Right lung (tissue), 10 donors: ENCODE results near the gene CCRL2. TPM values are rescaled to one million over a fixed set of nuclear protein-coding genes. Genes with fewer than 3 reads are reported as not detected.

ENCODE experiments used
- DNase-seq, 2 donors: peaks; one replicate each; pipeline ENCODE4 v3.0.0-alpha.2; 2013
- long read RNA-seq, 8 donors: transcript quantifications; one replicate each; lab custom pipeline, GENCODE V29; 2026
- polyA plus RNA-seq, 5 donors: library from polyadenylated mRNA; unstranded; fragments of 120-200 nt; gene quantifications; one replicate each; pipeline versions ENCODE4 v1.2.1 to v1.2.3, GENCODE V29; 2013; ENCODE audit warnings: inconsistent platforms in 1 of 5, low replicate concordance in 1 of 5; ENCODE audit not compliant: insufficient read length in 5 of 5, insufficient read depth in 1 of 5

Gene CCRL2, protein sequence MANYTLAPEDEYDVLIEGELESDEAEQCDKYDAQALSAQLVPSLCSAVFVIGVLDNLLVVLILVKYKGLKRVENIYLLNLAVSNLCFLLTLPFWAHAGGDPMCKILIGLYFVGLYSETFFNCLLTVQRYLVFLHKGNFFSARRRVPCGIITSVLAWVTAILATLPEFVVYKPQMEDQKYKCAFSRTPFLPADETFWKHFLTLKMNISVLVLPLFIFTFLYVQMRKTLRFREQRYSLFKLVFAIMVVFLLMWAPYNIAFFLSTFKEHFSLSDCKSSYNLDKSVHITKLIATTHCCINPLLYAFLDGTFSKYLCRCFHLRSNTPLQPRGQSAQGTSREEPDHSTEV
- polyA plus RNA-seq, result 1 to 10 TPM; 3.6 to 5.7 (median 4.1) TPM
- long read RNA-seq, donor 1, partial matches to known transcripts, result 0 of 2 reads
- long read RNA-seq, donor 1, other reads (novel, unspliced or antisense), result 0 of 2 reads
- long read RNA-seq, donor 2, partial matches to known transcripts, result 0 of 2 reads
- long read RNA-seq, donor 2, other reads (novel, unspliced or antisense), result 0 of 2 reads
- long read RNA-seq, donor 3, partial matches to known transcripts, result 0 of 6 reads
- long read RNA-seq, donor 3, other reads (novel, unspliced or antisense), result 5 of 6 reads
- long read RNA-seq, donor 4, partial matches to known transcripts, result 0 of 2 reads
- long read RNA-seq, donor 4, other reads (novel, unspliced or antisense), result 0 of 2 reads
- long read RNA-seq, donor 5, transcript CCRL2-202 (2 exons, 1,796 nt), result major isoform, 6 of 9 reads
- long read RNA-seq, donor 5, partial matches to known transcripts, result 0 of 9 reads
- long read RNA-seq, donor 5, other reads (novel, unspliced or antisense), result 0 of 9 reads
- long read RNA-seq, donor 6, partial matches to known transcripts, result 0 of 7 reads
- long read RNA-seq, donor 6, other reads (novel, unspliced or antisense), result 0 of 7 reads
- long read RNA-seq, donor 7, partial matches to known transcripts, result 0 of 1 reads
- long read RNA-seq, donor 7, other reads (novel, unspliced or antisense), result 0 of 1 reads
- long read RNA-seq, donor 8, result 0 reads

DNA sequence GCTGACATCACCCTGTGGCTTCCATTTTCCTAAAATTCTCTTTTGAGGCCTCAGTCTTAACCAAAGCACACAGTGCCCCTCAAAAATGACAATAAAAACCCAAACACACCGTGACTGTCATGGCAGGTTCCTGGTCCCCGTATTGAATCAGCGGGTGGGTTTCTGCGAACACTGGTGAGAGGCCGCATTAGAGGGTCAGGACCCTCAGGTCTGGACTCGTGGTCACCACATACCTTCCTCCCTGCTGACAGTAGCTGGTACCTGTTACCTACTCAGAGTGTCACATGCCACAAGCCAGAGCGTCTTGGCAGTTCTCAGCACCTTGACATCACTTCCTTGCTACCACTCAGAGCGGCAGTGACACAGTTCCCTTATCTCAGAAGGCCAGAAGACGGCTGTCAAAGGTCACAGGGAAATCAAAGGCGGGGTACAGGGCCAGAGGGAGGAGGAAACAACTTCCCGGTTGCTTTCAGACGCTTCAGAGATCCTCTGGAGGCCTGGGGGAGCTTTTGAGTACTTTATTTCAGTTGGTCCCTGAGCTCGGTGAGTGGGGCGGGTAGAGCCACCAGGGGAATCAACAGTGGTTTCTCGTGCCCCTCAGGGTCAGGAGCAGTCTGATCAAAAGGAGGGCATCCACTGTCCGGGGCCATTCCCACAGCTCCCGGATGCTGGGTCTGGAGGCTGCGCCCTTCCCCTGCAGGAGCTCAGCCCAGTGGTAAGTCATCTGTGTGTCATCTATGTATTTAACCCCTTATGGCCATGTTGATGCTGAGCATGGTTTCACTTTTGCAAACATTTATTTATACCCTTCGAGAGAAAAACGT is at the start of gene CCRL2, which contains the start of gene CCR5AS:
Gene CCRL2, plus strand, starts transcription at position 472 of the 824 bp plus-strand sequence. CDS start 821 bp downstream, outside the sequence.
Gene CCR5AS, minus strand, starts transcription at position 279 of the 824 bp plus-strand sequence.
- DNase-seq, result peak in 1 of 2 donors; percentile 45

DNA sequence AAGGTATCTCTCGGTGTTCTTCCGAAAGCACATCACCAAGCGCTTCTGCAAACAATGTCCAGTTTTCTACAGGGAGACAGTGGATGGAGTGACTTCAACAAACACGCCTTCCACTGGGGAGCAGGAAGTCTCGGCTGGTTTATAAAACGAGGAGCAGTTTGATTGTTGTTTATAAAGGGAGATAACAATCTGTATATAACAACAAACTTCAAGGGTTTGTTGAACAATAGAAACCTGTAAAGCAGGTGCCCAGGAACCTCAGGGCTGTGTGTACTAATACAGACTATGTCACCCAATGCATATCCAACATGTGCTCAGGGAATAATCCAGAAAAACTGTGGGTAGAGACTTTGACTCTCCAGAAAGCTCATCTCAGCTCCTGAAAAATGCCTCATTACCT is 48.6 kb upstream of the CCRL2 start:
- DNase-seq, result no peak

DNA sequence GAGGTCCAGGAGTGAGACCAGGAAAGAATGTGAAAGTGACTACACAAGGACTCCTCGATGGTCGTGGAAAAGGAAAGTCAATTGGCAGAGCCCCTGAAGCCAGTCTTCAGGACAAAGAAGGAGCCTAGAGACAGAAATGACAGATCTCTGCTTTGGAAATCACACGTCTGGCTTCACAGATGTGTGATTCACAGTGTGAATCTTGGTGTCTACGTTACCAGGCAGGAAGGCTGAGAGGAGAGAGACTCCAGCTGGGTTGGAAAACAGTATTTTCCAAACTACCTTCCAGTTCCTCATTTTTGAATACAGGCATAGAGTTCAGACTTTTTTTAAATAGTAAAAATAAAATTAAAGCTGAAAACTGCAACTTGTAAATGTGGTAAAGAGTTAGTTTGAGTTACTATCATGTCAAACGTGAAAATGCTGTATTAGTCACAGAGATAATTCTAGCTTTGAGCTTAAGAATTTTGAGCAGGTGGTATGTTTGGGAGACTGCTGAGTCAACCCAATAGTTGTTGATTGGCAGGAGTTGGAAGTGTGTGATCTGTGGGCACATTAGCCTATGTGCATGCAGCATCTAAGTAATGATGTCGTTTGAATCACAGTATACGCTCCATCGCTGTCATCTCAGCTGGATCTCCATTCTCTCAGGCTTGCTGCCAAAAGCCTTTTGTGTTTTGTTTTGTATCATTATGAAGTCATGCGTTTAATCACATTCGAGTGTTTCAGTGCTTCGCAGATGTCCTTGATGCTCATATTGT is 47.1 kb upstream of the CCRL2 start:
- DNase-seq, result no peak

DNA sequence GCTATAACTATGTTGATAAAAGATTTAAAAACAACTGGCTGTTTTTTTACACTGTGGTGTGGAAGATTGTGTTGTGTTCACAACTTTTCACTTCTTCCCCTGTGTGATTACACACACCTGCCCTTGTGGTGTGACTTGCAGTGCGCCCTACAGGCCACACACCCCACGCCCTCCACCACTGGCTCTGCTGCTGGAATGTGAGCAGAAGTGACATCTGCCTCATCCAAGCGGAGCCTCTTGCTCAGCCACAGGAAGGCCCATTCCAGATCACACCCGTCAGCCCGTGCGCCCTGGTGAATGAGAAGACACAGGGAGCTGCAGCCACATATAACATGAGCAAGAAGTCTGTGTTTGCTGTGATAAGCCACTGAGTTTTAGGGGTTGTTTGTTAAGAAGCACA is 46.2 kb upstream of the CCRL2 start:
- DNase-seq, result no peak

DNA sequence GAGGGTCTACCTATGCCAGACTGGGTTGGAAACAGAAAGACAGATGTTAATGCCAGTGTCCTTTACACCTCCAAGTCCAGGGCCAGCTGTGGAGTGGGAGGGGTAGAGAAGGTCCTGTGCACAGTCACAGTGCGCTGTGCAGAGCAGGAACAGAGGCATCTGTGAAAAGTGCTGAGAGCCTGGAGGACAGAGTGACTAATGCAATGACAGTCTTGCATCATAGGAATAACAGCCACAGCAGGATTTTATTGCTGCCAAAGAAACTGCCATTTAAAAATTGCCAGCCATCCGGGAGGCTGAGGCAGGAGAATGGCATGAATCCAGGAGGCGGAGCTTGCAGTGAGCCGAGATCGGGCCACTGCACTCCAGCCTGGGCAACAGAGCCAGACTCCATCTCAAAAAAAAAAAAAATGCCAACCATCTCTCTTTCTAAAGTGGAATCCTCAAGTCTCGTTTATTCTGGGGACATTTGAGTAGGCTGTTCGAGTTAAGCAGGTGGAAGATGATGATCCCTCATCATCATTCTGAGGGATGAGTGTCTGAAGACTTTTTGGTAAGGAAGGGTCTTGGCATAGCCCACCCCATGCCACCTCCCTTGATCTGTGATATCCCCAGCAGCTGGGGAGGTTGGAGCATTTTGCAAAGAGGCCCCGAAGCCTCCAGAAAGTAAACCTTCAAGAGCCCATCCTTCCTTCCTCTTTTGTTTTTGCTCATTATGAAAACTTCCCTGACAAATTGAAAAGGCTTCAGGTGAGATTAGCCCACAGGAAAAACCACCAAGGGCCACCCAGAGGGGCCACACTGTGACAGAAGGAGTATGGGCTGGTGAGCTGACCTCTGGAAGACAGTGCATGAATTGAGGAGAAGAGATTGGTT is 45.4 kb upstream of the CCRL2 start:
- no peak for DNase-seq

DNA sequence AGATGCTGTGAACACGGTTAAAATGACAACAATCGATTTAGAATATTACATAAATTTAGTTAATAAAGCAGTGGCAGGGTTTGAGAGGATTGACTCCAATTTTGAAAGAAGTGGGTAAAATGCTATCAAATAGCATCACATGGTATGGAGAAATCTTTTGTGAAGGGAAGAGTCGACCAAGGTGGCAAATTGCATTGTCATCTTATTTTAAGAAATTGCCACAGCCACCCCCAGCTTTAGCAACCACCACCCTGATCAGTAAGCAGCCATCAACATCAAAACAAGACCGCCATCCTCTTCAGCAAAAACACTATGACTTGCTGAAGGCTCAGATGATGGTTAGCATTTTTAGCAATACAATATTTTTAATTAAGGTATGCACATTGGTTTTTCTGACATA is 42.0 kb upstream of the CCRL2 start:
- DNase-seq, result no peak

DNA sequence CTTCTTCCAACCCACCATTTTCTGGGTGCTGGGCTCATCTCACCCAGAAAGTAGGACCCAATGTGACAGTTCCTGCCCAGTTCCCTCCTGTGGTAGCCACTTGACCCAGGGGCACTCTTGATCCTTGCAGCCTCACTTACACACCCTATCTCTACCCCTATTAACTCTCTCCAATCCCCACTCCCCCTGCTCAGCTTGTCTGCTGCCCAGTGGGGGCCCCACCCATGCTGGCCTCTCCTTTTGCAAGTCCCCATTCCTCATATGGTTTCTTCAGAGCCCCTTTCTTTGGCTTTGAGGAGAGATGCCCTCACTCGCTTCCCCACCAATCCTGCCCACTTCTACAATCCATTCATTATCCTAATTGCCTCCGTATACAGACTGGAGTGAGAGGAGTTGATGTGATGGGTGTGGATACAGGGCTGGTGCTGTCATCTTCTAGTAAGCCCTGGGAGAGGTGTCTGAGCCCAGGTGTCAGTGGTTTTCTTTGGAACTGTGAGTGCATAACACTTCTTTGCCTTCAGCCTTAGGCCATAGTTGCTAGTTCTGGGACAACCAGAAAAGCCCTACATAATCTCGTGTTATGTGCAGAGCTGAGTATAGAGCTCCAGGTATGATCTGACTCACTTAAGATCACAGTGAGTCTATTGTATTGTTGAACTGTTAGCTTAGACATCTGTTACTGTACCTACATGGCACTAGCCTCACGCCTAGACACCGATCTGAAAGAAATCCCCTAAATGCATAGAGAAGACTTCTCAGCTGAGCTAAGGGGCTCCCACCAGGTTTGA is 41.1 kb upstream of the CCRL2 start:
- no peak for DNase-seq

DNA sequence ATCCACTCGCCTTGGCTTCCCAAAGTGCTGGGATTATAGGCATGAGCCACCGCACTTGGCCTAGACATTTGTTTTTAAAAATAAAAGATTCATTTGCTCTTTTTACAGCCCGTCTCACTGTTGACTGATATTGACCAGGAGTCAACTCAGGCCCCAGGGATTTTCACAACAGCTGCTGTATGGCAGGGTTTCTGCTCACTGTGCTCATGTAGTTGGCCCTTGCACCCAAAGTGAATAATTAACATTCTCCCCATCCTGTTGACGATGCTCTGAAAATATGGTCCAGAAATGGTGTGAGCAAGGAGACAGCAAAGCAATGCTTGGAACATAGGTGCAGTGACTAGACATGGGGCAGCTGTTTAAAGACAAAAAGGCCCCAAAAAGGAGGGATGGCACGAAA is 39.2 kb upstream of the CCRL2 start:
- no peak for DNase-seq

DNA sequence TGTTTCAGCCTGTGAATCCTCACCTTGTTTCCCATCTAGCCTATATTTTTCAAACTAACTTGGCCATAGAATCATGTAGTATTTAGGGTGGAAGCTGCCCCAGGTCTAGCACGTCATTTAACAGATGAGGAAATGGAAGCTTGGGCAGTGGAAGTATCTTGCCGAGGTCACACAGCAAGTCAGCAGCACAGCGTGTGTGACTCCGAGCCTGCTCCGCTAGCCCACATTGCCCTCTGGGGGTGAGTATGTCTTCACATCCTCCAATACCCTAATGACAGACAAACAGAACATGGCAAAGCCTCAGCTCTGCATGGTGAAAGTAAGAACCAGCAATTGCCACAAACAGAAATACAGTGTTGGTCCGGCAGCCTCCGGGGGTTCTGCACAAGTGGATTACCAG is 38.5 kb upstream of the CCRL2 start:
- no peak for DNase-seq

DNA sequence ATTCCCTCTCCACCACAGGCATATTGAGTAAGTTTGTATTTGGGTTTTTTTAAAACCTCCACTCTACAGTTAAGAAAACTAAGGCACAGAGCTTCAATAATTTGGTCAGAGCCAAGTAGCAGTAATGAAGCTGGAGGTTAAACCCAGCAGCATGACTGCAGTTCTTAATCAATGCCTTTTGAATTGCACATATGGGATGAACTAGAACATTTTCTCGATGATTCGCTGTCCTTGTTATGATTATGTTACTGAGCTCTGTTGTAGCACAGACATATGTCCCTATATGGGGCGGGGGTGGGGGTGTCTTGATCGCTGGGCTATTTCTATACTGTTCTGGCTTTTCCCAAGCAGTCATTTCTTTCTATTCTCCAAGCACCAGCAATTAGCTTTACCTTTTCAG is 37.9 kb upstream of the CCRL2 start:
- DNase-seq, result no peak

DNA sequence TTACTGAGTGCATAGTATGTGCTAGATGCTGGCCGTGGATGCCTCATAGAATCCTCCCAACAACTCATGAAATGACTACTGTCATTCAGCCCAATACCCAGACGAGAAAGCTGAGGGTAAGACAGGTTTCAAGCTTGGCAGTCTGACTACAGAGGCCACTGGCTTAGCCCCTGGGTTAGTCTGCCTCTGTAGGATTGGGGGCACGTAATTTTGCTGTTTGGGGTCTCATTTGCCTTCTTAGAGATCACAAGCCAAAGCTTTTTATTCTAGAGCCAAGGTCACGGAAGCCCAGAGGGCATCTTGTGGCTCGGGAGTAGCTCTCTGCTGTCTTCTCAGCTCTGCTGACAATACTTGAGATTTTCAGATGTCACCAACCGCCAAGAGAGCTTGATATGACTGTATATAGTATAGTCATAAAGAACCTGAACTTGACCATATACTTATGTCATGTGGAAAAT is 37.4 kb upstream of the CCRL2 start:
- no peak for DNase-seq

DNA sequence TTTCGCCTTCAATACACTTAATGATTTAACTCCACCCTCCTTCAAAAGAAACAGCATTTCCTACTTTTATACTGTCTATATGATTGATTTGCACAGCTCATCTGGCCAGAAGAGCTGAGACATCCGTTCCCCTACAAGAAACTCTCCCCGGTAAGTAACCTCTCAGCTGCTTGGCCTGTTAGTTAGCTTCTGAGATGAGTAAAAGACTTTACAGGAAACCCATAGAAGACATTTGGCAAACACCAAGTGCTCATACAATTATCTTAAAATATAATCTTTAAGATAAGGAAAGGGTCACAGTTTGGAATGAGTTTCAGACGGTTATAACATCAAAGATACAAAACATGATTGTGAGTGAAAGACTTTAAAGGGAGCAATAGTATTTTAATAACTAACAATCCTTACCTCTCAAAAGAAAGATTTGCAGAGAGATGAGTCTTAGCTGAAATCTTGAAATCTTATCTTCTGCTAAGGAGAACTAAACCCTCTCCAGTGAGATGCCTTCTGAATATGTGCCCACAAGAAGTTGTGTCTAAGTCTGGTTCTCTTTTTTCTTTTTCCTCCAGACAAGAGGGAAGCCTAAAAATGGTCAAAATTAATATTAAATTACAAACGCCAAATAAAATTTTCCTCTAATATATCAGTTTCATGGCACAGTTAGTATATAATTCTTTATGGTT is 36.1 kb upstream of the CCRL2 start, which contains the start of gene CCR5:
Gene CCR5, plus strand, starts transcription at position 108 of the 680 bp plus-strand sequence. CDS start 1,957 bp downstream, outside the sequence.
- no peak for DNase-seq

DNA sequence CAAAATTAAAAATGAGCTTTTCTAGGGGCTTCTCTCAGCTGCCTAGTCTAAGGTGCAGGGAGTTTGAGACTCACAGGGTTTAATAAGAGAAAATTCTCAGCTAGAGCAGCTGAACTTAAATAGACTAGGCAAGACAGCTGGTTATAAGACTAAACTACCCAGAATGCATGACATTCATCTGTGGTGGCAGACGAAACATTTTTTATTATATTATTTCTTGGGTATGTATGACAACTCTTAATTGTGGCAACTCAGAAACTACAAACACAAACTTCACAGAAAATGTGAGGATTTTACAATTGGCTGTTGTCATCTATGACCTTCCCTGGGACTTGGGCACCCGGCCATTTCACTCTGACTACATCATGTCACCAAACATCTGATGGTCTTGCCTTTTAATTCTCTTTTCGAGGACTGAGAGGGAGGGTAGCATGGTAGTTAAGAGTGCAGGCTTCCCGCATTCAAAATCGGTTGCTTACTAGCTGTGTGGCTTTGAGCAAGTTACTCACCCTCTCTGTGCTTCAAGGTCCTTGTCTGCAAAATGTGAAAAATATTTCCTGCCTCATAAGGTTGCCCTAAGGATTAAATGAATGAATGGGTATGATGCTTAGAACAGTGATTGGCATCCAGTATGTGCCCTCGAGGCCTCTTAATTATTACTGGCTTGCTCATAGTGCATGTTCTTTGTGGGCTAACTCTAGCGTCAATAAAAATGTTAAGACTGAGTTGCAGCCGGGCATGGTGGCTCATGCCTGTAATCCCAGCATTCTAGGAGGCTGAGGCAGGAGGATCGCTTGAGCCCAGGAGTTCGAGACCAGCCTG is 35.3 kb upstream of the CCRL2 start:
- DNase-seq, result no peak

DNA sequence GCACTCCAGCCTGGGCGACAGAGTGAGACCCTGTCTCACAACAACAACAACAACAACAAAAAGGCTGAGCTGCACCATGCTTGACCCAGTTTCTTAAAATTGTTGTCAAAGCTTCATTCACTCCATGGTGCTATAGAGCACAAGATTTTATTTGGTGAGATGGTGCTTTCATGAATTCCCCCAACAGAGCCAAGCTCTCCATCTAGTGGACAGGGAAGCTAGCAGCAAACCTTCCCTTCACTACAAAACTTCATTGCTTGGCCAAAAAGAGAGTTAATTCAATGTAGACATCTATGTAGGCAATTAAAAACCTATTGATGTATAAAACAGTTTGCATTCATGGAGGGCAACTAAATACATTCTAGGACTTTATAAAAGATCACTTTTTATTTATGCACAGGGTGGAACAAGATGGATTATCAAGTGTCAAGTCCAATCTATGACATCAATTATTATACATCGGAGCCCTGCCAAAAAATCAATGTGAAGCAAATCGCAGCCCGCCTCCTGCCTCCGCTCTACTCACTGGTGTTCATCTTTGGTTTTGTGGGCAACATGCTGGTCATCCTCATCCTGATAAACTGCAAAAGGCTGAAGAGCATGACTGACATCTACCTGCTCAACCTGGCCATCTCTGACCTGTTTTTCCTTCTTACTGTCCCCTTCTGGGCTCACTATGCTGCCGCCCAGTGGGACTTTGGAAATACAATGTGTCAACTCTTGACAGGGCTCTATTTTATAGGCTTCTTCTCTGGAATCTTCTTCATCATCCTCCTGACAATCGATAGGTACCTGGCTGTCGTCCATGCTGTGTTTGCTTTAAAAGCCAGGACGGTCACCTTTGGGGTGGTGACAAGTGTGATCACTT is 34.3 kb upstream of the CCRL2 start:
- DNase-seq, result no peak

DNA sequence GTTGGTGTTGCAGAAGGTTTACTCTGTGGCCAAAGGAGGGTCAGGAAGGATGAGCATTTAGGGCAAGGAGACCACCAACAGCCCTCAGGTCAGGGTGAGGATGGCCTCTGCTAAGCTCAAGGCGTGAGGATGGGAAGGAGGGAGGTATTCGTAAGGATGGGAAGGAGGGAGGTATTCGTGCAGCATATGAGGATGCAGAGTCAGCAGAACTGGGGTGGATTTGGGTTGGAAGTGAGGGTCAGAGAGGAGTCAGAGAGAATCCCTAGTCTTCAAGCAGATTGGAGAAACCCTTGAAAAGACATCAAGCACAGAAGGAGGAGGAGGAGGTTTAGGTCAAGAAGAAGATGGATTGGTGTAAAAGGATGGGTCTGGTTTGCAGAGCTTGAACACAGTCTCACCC is 32.3 kb upstream of the CCRL2 start:
- DNase-seq, result no peak

DNA sequence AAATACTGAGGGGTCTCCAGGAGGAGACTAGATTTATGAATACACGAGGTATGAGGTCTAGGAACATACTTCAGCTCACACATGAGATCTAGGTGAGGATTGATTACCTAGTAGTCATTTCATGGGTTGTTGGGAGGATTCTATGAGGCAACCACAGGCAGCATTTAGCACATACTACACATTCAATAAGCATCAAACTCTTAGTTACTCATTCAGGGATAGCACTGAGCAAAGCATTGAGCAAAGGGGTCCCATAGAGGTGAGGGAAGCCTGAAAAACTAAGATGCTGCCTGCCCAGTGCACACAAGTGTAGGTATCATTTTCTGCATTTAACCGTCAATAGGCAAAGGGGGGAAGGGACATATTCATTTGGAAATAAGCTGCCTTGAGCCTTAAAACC is 31.8 kb upstream of the CCRL2 start:
- DNase-seq, result no peak
